HepG2 (cell line): ENCODE measurements around the gene APBB2. TPM values are rescaled to one million over a fixed set of nuclear protein-coding genes. Genes with fewer than 3 reads are reported as not detected.

Experiments used
- ATAC-seq: fragments of 200-7000 bp; cut with Tn5 transposase; 3 replicates; pipeline ENCODE4 v1.9.1; 2020; ENCODE audit warnings: mild to moderate bottlenecking, moderate library complexity
- BruUV-seq: library from RNA; stranded (reverse); fragments of 400-500 nt; replicated peaks from 2 replicates; lab custom pipeline; 2021; lab: Mats Ljungman, UMichigan
- CTCF ChIA-PET: fragments of 300-600 bp; formaldehyde crosslinking; extraction: SDS; loops from one replicate; lab custom pipeline; 2021; ENCODE audit warnings: low total read pairs, inconsistent platforms, low intra/inter-chr PET ratio; lab: Yijun Ruan, JAX
- POLR2A ChIA-PET: fragments of 350-600 bp; sonication (Branson Sonifier 250); formaldehyde crosslinking; loops from one replicate; lab custom pipeline; 2020; ENCODE audit warnings: antibody characterized with exemption, inconsistent platforms; lab: Yijun Ruan, JAX
- DNase-seq: peaks from one replicate; pipeline ENCODE4 v3.0.0-alpha.2; 2015; ENCODE audit warnings: low spot score
- FAIRE-seq: peaks from 3 replicates; lab custom pipeline; 2011; peaks lifted over from hg19 to GRCh38; lab: Jason Lieb, UNC
- H2AFZ ChIP-seq: one replicate; pipeline ENCODE4 v1.6.1; 2011; ENCODE audit warnings: low read length, inconsistent platforms
- H3K27ac ChIP-seq: fragments of 300-600 bp; 3 replicates; pipeline ENCODE4 v1.8.0; 2011; ENCODE audit warnings: mixed run types, mild to moderate bottlenecking, mixed read lengths, low read length, inconsistent platforms; ENCODE audit not compliant: insufficient read depth; ENCODE audit errors: extremely low read length
- H3K27me3 ChIP-seq, 2 experiments: fragments of 200-600 bp in 1 of 2; 2 replicates in 1 of 2; 3 replicates in 1 of 2; pipeline versions ENCODE4 v1.6.0 to v1.8.0; 2011; ENCODE audit warnings: low read length in 2 of 2, mild to moderate bottlenecking in 2 of 2, moderate library complexity in 2 of 2, inconsistent platforms in 1 of 2; ENCODE audit not compliant: insufficient read depth in 2 of 2, control insufficient read depth in 1 of 2
- H3K36me3 ChIP-seq, 2 experiments: fragments of 200-600 bp in 1 of 2; replicated peaks in 1 of 2; 2 replicates in 1 of 2; 3 replicates in 1 of 2; pipeline versions ENCODE4 v1.5.1 to v1.8.0; 2011; ENCODE audit warnings: low read length in 2 of 2, inconsistent platforms in 1 of 2; ENCODE audit not compliant: insufficient read depth in 2 of 2, control insufficient read depth in 1 of 2
- H3K4me1 ChIP-seq: 2 replicates; pipeline ENCODE4 v1.5.1; 2012; ENCODE audit warnings: low read length, inconsistent platforms; ENCODE audit not compliant: insufficient read depth
- H3K4me2 ChIP-seq: 2 replicates; pipeline ENCODE4 v1.6.0; 2011; ENCODE audit warnings: low read depth, low read length, inconsistent platforms
- H3K4me3 ChIP-seq, 3 experiments: fragments of 200-600 bp in 1 of 3; sonication (generic), shearing (Covaris generic) in 1 of 3; replicated peaks in 1 of 3; 2 replicates each; pipeline ENCODE4 v1.5.1; 2011 to 2016; ENCODE audit warnings: low read length in 3 of 3, inconsistent platforms in 2 of 3, low read depth in 2 of 3, mild to moderate bottlenecking in 2 of 3, control low read depth in 1 of 3, mixed read lengths in 1 of 3; ENCODE audit not compliant: insufficient read depth in 1 of 3
- H3K79me2 ChIP-seq: one replicate; pipeline ENCODE4 v1.6.1; 2011; ENCODE audit warnings: low read length, inconsistent platforms; ENCODE audit not compliant: insufficient read depth
- H3K9ac ChIP-seq: 2 replicates; pipeline ENCODE4 v1.6.0; 2011; ENCODE audit warnings: mild to moderate bottlenecking, low read depth, low read length, inconsistent platforms; ENCODE audit not compliant: insufficient read depth
- H3K9me3 ChIP-seq: 2 replicates; pipeline ENCODE4 v1.5.1; 2012; ENCODE audit warnings: mild to moderate bottlenecking, low read length
- H4K20me1 ChIP-seq: 2 replicates; pipeline ENCODE4 v1.6.0; 2011; ENCODE audit warnings: inconsistent platforms, mild to moderate bottlenecking, low read length, moderate library complexity; ENCODE audit not compliant: insufficient read depth
- HNRNPL ChIP-seq: fragments of 200-400 bp; formaldehyde crosslinking; IDR thresholded peaks from 2 replicates; pipeline ENCODE4 v1.6.1; 2017; ENCODE audit warnings: mild to moderate bottlenecking, low read depth, low read length
- KLF9 ChIP-seq: IDR thresholded peaks from 2 replicates; pipeline ENCODE4 v1.6.1; 2016; ENCODE audit warnings: low read depth
- MEIS2 ChIP-seq: sonication (generic); formaldehyde crosslinking; IDR thresholded peaks from 2 replicates; pipeline ENCODE4 v1.9.0; 2021; ENCODE audit warnings: mild to moderate bottlenecking, missing genetic modification reagents
- PHB2 ChIP-seq: fragments of 450-650 bp; IDR thresholded peaks from 2 replicates; pipeline ENCODE4 v1.6.1; 2018; ENCODE audit not compliant: partially characterized antibody
- PRMT3 ChIP-seq: sonication (generic); formaldehyde crosslinking; IDR thresholded peaks from 2 replicates; pipeline ENCODE4 v1.8.1; 2022; ENCODE audit warnings: low read depth, mild to moderate bottlenecking, moderate library complexity, missing genetic modification reagents, borderline replicate concordance
- REXO4 ChIP-seq: sonication (generic); formaldehyde crosslinking; IDR thresholded peaks from 2 replicates; pipeline ENCODE4 v1.8.0; 2022; ENCODE audit warnings: missing genetic modification reagents, mild to moderate bottlenecking, borderline replicate concordance
- SIX1 ChIP-seq: sonication (generic); formaldehyde crosslinking; IDR thresholded peaks from 2 replicates; pipeline ENCODE4 v1.4.0; 2020; ENCODE audit warnings: missing genetic modification reagents, borderline replicate concordance
- SMAD1 ChIP-seq: sonication (generic); formaldehyde crosslinking; IDR thresholded peaks from 2 replicates; pipeline ENCODE4 v1.4.0; 2020; ENCODE audit warnings: missing genetic modification reagents, low read depth, mild to moderate bottlenecking, borderline replicate concordance
- TBP ChIP-seq: sonication (generic); formaldehyde crosslinking; IDR thresholded peaks from 2 replicates; pipeline ENCODE4 v1.5.0; 2020; ENCODE audit warnings: missing genetic modification reagents
- ZBTB1 ChIP-seq: sonication (generic); formaldehyde crosslinking; IDR thresholded peaks from 2 replicates; pipeline ENCODE4 v1.4.0; 2020; ENCODE audit warnings: missing genetic modification reagents, borderline replicate concordance
- ZNF570 ChIP-seq: sonication (generic); formaldehyde crosslinking; IDR thresholded peaks from 2 replicates; pipeline ENCODE4 v1.4.0; 2020; ENCODE audit warnings: mild to moderate bottlenecking, missing genetic modification reagents, borderline replicate concordance
- ZNF607 ChIP-seq: sonication (generic); formaldehyde crosslinking; IDR thresholded peaks from 2 replicates; pipeline ENCODE4 v1.5.1; 2020; ENCODE audit warnings: missing genetic modification reagents, mild to moderate bottlenecking, borderline replicate concordance
- ZNF678 ChIP-seq: sonication (generic); formaldehyde crosslinking; IDR thresholded peaks from 2 replicates; pipeline ENCODE4 v1.4.0; 2020; ENCODE audit warnings: mild to moderate bottlenecking, missing genetic modification reagents
- ZNF773 ChIP-seq: sonication (generic); formaldehyde crosslinking; IDR thresholded peaks from 2 replicates; pipeline ENCODE4 v1.4.0; 2020; ENCODE audit warnings: missing genetic modification reagents, borderline replicate concordance
- ZNF816 ChIP-seq: sonication (generic); formaldehyde crosslinking; IDR thresholded peaks from 2 replicates; pipeline ENCODE4 v1.8.0; 2022; ENCODE audit warnings: missing genetic modification reagents, mild to moderate bottlenecking, borderline replicate concordance
- ZNF839 ChIP-seq: sonication (generic); formaldehyde crosslinking; IDR thresholded peaks from 2 replicates; pipeline ENCODE4 v1.4.0; 2020; ENCODE audit warnings: missing genetic modification reagents, mild to moderate bottlenecking, borderline replicate concordance
- WGBS: methylation state at CpG from one replicate; pipeline ENCODE4 v1.1.6; 2017; ENCODE audit warnings: low lambda C conversion rate; 5-methylcytosine and 5-hydroxymethylcytosine counted together
- in situ Hi-C: cut with HindIII; loops from 2 replicates; pipeline ENCODE4 v1.10.0; 2017; ENCODE audit warnings: low pct_unique_long_range_greater_than_20kb; ENCODE audit not compliant: extremely low pct_ligation_motif_present
- intact Hi-C: fragments of 100-400 bp; cut with micrococcal nuclease; formaldehyde crosslinking; loops from one replicate; pipeline ENCODE4 v1.10.0; 2022; ENCODE audit not compliant: unreplicated experiment
- polyA plus RNA-seq, 8 experiments: library from polyadenylated mRNA; depleted of rRNA in 3 of 8; stranded (reverse) in 7 of 8; unstranded in 1 of 8; fragments of >200 nt; fragmentation: Illumina TruSeq in 4 of 8; extraction: Trizol in 4 of 8; gene quantifications; 2 replicates each; pipeline versions ENCODE4 v1.2.1 to v1.2.3, GENCODE V29; 2011 to 2016; ENCODE audit warnings: low read depth in 4 of 8, missing spikeins in 1 of 8, mixed read lengths in 1 of 8; ENCODE audit not compliant: insufficient read depth in 1 of 8
- total RNA-seq, 5 experiments: library from RNA; depleted of rRNA; stranded (reverse); fragments of >200 nt; fragmentation: Illumina TruSeq; extraction: Trizol; gene quantifications; 2 replicates each; pipeline ENCODE4 v1.2.3, GENCODE V29; 2016; ENCODE audit warnings: low read depth in 1 of 5
- TF ChIP-seq, protein P1 (sequence below): IDR thresholded peaks from 2 replicates; pipeline ENCODE4 v1.6.1; 2016
- TF ChIP-seq, protein P2 (sequence below): sonication (generic); formaldehyde crosslinking; IDR thresholded peaks from 2 replicates; pipeline ENCODE4 v1.8.0; 2022; ENCODE audit warnings: mild to moderate bottlenecking, missing genetic modification reagents, moderate library complexity
- TF ChIP-seq, protein P3 (sequence below): sonication (generic); formaldehyde crosslinking; IDR thresholded peaks from 2 replicates; pipeline ENCODE4 v1.5.1; 2020; ENCODE audit warnings: missing genetic modification reagents, mild to moderate bottlenecking, borderline replicate concordance

The APBB2 gene
- total and polyA plus RNA-seq, 2 of the 13 experiments (the other 11 are each of a cell fraction or from before 2014, with no cell fraction given) = 11.7 to 17.0 TPM

DNA sequence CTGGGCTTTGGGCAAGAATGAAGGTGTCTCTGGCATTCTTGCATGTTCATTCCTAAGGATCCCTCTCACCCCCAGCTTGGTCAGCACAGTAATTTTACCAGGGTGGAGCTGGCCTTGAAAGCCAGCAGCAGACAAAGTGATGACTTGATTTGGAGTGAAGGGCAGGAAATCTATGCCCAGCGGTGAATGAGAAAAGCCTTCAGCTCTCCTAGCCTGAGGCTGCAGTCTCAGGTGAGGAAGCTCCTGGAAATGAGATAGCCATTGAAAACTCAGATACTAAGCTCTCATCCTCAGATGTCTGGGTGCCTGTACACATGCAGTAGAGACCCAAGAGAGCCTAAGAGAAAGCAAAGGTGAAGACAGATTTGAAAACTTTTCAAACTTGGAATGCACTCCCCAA lies 31.6 kb upstream of the APBB2 start:
- WGBS = 22% methylated on average over 1 of the region's 1 CpG
- no peak overlapping the region for H3K27ac ChIP-seq
- no peaks in the 10 kb centered on the region for H3K4me1 ChIP-seq
- no peaks in the 10 kb centered on the region for H3K9me3 ChIP-seq
- POLR2A ChIA-PET = no interaction called here
- CTCF ChIA-PET = no interaction called here
- no peaks in the 10 kb centered on the region for H3K36me3 ChIP-seq
- no peaks in the 10 kb centered on the region for H3K79me2 ChIP-seq
- no peak overlapping the region for H2AFZ ChIP-seq
- no peak for ATAC-seq
- TF ChIP-seq ZNF773 (CRISPR knock-in tag) = no peak
- TF ChIP-seq MEIS2 = no peak
- no peak for TF ChIP-seq ZNF570 (CRISPR knock-in tag)
- TF ChIP-seq TBP (CRISPR knock-in tag) = no peak
- TF ChIP-seq HNRNPL = no peak
- TF ChIP-seq ZNF839 (CRISPR knock-in tag) = no peak
- no peak for TF ChIP-seq SMAD1 (CRISPR knock-in tag)
- TF ChIP-seq ZNF816 (CRISPR knock-in tag) = no peak
- no peak for TF ChIP-seq SIX1 (CRISPR knock-in tag)
- TF ChIP-seq PHB2 = no peak
- TF ChIP-seq PRMT3 (CRISPR knock-in tag) = no peak
- TF ChIP-seq KLF9 (CRISPR knock-in tag) = no peak
- TF ChIP-seq, protein P1, sequence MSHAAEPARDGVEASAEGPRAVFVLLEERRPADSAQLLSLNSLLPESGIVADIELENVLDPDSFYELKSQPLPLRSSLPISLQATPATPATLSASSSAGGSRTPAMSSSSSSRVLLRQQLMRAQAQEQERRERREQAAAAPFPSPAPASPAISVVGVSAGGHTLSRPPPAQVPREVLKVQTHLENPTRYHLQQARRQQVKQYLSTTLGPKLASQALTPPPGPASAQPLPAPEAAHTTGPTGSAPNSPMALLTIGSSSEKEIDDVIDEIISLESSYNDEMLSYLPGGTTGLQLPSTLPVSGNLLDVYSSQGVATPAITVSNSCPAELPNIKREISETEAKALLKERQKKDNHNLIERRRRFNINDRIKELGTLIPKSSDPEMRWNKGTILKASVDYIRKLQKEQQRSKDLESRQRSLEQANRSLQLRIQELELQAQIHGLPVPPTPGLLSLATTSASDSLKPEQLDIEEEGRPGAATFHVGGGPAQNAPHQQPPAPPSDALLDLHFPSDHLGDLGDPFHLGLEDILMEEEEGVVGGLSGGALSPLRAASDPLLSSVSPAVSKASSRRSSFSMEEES (CRISPR knock-in tag) = no peak
- TF ChIP-seq ZNF607 (CRISPR knock-in tag) = no peak
- TF ChIP-seq REXO4 (CRISPR knock-in tag) = no peak
- TF ChIP-seq, protein P2, sequence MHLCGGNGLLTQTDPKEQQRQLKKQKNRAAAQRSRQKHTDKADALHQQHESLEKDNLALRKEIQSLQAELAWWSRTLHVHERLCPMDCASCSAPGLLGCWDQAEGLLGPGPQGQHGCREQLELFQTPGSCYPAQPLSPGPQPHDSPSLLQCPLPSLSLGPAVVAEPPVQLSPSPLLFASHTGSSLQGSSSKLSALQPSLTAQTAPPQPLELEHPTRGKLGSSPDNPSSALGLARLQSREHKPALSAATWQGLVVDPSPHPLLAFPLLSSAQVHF = no peak
- TF ChIP-seq, protein P3, sequence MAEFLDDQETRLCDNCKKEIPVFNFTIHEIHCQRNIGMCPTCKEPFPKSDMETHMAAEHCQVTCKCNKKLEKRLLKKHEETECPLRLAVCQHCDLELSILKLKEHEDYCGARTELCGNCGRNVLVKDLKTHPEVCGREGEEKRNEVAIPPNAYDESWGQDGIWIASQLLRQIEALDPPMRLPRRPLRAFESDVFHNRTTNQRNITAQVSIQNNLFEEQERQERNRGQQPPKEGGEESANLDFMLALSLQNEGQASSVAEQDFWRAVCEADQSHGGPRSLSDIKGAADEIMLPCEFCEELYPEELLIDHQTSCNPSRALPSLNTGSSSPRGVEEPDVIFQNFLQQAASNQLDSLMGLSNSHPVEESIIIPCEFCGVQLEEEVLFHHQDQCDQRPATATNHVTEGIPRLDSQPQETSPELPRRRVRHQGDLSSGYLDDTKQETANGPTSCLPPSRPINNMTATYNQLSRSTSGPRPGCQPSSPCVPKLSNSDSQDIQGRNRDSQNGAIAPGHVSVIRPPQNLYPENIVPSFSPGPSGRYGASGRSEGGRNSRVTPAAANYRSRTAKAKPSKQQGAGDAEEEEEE (CRISPR knock-in tag) = no peak
- no peak for TF ChIP-seq ZNF678 (CRISPR knock-in tag)
- TF ChIP-seq ZBTB1 (CRISPR knock-in tag) = no peak
- in situ Hi-C loops (no loop called here), intact Hi-C loops (no loop called here)
- FAIRE-seq = no peak
- no TSS peak for BruUV-seq
- H4K20me1 ChIP-seq = no peaks in the 10 kb centered on the region
- DNase-seq = no peak
- no peaks in the 10 kb centered on the region; a peak in 1 of 5 replicates for H3K27me3 ChIP-seq
- no peak overlapping the region for H3K4me2 ChIP-seq
- no peak overlapping the region for H3K9ac ChIP-seq
- no peak overlapping the region for H3K4me3 ChIP-seq
